NCI-H128 (cell line): ENCODE measurements around the gene MFSD12.
"Not testable (repeated sequence)": the region's sequence is repeated elsewhere in the genome, so short reads cannot be mapped to it uniquely, and the experiment has no call there.

Experiments used
- DNase-seq: peaks from one replicate; lab custom pipeline; 2025; ENCODE audit not compliant: unreplicated experiment; lab: John Stamatoyannopoulos, UW

Gene MFSD12

DNA sequence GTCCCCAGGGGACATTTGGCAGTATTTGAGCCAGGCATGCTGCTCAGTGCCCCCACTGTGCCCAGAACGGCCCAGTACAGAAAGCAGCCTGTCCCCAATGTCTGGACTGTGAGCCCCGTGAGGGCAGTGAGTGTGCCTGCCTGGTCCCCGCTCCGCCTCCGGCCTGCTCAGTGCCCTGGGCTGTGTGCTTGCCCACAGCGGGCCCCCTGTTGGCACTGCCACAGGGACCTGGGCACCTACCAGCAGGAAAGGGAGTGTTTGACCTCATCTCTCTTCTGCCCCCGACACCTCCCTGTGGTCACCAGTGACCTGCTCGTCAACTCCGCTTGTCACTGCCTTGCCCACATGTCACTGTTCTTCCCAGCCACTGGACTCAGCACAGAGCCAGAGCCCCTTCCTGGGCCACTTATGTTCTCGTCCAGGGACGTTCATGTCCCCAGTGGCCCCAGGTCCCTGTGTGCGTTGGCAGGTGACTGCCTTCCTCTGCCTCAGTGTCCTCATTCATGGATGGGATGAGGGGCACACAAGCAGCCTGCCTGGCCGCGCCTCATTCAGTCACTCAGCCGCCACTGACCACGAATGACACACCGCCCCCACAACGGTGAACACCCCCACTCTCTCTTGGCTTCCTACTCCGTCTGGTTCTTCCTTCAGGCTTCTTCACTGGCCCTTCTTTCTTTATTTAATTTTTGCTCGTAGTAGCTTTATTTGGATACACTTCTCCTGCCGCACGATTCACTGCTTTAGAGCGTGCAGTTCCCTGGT is 48.4 kb downstream of the MFSD12 start:
- DNase-seq = no peak

DNA sequence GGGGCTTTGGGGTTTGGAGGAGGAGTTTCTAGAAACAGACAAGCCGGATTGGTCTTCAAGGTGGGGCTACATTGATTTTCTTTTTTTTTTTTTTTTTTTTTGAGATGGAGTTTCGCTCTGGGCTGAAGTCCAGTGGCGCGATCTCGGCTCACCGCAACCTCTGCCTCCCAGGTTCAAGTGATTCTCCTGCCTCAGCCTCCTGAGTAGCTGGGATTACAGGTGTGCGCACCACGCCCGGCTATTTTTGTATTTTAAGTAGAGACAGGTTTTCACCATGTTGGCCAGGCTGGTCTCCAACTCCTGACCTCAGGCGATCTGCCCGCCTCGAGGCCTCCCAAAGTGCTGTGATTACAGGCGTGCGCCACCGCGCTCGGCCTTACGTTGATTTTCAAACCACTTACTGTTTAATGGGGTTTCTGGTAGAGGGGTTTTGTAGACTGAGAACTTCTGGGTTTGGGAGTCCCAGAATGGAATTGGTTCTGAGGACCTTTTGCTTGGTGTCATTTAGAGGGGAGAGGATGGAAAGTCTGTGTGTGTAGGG is 49.2 kb downstream of the MFSD12 start:
- not testable (repeated sequence) for DNase-seq

DNA sequence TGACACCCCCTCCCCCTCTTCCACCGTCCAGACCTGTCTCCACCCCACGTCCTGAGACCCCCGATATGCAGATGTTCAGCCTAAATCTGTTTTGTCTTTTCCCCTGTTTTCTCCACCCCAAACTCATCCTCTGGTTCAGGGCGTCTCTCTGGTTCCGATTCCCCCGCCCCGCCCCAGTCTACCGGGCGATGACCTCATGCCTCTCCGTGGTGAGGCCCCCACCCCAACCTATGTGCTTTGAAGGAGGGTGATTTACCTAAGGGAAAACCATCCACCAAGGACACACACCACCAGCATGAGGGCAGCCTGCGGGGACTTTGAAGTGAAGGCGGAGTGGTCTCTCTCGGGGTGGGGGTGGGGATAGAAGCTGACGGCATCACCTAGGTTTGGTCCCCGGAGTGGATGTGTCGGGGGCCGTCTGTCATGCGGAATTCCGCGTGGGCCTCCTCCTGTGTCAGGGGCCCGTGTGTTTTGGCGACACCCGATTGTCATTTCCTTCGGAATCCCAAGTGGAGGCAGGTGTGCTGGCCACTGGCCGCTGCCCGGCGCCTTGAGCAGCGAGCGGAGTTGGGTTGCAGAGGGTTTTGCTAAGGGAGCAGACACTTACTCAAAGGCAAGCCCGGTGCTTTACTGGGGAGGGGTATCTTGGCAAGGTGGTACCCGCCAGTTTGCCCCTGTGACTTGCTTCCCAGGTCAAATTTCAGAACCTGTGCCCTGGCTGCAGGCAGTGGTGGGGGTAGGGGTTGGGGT is 49.8 kb downstream of the MFSD12 start:
- DNase-seq = no peak

DNA sequence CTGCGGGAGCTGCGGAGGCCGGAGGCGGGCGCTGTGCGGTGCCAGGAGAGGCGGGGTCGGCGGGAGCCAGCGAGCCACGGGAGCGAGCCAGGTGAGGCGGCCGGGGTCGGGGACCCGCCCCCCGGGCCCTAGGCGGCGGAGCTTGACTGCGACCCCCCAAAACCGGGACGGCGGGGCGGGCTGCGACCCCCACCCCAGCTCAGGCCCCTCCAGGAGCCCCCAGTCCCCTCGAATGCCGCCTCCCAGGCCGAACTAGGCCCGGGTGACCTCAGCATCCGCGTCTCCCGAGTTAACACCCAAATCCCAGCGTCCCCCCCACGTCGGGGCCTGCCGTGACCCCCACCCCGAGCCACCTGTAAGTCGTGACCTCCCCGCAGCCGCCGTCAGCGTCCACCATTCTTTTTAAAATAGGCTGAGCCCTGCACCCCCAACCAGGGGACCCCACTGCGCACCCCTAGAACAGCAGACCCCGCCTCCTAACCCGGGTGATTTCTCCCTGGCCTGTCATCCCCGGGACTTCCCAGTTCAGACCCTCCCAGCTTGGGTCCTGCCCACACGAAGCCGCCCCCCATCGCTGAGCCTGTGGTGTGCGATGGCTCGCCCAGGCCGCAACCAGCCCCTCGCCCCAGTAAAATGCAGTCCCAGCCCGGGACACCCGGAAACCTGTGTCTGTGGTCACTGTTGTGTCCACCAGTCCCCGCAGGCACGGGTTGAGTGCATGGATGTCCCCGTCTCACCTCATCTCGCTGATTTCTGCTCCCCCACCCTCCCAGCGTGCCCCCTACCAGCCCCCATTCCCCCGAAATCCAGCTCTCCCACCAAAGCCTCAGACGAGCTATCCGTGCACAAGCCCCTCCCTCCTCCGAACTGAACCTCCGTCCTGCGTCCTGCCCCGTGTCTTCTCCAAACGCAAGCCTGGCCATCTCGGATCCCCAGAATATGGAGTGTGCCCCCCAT is 50.7 kb downstream of the MFSD12 start:
- no peak for DNase-seq

- peak; percentile 98 for DNase-seq
Observed at GRCh38 chr19:3505598-3506383, 51.6 kb downstream of the MFSD12 start, which contains the start of gene FZR1. Gene FZR1 (plus strand): TSS chr19:3506311. CDS start chr19:3522990, 16,679 bp downstream.

GRCh38 chr19:3504735-3505134 is 52.7 kb downstream of the MFSD12 start:
- DNase-seq = no peak

DNA sequence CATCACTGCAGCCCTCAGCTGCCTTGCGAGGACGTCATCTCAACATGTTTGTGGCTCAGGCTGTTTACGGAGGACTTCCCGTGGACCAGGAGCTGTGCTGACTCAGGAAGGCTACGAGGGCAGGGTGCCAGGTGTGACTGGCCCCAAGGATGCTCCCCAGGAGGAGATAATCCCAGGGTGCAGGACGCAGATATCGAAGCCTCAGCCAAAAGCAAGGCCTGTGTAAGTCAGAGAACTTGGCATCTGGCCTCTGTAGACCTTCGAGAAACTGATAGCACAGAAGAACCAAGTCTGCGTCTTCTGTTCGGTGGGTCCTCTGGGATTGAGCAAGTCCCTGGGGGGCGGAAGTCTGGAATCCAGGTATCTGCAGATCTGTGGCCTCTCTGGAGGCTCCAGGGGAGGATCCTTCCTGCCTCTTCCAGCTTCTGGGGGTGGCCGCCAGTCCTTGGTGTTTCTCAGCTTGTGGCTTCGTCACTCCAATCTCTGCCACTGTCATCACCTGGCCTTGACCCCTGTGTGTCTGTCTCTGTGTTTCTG is 54.3 kb downstream of the MFSD12 start:
- no peak for DNase-seq

GRCh38 chr19:3501780-3502179 is 55.6 kb downstream of the MFSD12 start:
- DNase-seq = no peak

- DNase-seq = peak; percentile 95
Observed at GRCh38 chr19:3500429-3501101, 56.8 kb downstream of the MFSD12 start, which contains the start of gene DOHH. Gene DOHH (minus strand): TSS chr19:3500674. CDS start chr19:3496814, 3,860 bp downstream.

- no peak for DNase-seq
Observed at GRCh38 chr19:3499738-3500428, 57.5 kb downstream of the MFSD12 start.

DNA sequence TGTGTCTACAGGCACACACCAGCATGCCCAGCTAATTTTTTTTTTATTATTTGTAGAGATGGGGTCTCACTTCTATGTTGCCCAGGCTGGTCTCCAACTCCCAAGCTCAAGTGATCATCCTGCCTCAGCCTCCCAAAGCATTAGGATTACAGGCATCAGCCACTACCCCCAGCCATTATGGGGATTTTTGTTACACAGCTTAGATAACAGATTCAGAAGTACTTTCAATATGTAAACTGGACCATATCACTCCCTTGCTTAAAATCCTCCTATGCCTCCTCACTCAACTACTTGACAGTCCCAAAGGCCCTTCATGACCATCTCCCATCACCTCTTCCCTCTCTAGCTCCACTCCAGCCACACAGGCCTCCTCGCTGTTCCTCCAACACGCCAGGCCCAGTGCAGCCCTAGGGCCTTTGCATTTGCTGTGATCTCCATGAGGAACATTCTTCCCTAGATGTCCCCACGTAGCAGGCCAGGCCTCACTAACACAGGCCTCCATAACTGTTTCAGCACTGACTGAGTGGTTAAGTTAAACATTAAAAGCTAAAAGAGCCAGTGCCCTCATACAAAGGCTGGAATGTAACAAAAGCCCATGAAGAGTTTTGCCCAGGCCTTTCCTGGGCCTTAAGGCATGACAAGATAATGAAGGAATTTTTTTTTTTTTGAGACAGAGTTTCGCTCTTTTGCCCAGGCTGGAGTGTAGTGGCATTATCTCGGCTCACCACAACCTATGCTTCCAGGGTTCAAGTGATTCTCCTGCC is 59.4 kb downstream of the MFSD12 start:
- DNase-seq = no peak

DNA sequence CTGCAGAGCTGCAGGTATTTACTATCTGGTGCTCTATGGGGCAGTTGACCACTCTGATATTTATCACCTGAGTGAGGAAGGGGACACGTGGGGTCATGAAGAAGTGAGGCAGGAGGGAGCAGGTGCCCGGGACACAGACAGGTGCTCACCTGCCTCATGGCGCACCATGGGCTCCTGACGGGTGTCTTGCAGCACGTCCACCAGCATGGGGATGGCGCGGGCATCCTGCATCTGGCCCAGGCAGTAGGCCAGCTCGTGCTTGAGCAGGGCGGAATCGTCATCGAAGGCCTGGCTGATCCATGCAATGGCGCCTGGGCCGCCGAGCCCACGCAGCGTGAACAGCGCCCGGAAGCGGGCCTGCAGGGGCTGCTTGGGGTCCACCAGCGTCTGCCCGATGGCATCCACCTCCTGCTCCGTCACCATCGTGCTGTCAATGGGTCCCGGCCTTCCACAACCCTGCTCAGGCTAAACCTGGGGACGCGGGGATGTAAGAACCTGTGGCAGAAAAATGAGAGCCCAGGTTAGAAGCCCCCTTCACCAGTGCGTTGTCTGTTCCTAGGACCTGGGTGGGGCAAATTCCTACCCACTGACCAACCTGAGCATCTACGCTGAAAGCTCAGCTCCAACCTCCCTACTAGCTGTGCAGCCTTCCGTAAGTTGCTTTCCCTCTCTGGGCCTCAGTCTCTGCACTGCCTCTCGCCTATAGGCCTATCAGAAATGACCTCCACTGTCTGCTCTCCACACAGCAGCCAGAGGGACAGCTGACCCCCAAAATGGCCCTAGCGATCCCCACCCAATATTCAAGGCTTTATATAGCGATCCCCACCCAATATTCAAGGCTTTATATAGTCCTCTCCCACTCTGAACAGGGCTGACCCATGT is 60.8 kb downstream of the MFSD12 start:
- no peak for DNase-seq

DNA sequence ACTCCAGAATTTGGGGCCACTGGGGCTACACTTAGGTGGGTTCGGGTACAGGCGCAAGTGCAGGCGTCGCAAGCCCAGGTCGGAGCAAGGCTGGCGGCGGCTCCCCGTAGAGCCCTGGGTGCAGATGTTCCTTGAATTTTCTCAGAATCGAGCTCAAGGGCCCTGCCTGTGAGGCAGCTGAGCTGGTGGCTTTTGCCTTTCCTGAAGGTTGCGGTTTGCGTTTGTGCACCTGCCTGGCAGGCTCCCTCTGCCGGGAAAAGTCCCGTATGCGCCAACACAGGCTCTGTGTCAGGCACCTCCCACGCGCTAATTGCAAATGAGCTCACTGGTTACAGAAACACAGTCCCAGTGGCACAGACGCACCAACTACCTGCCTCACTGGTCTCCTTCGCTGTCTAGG is 62.8 kb downstream of the MFSD12 start:
- DNase-seq = no peak
